Measurements from ENCODE around the gene CYRIA. TPM values are rescaled to one million over a fixed set of nuclear protein-coding genes. Genes with fewer than 3 reads are reported as not detected.
A peak's percentile ranks its signal among the peaks of the same experiment; 100 is the strongest.

CYRIA gene
- total RNA-seq (2021) (183 TPM in 2 replicates), Bru-seq, nascent RNA (percentile 98 among the genes with signal in this experiment), BruChase-seq, experiment 1, labeled RNA remaining after a 2-hour chase (percentile 92 among the genes with signal in this experiment), BruChase-seq, experiment 2, labeled RNA remaining after a 6-hour chase (percentile 92 among the genes with signal in this experiment)
- long read RNA-seq, full-length matches to known transcripts, result 220 of 392 reads
- long read RNA-seq, partial matches to known transcripts, result 31 of 392 reads
- long read RNA-seq, other reads (novel, unspliced or antisense), result 141 of 392 reads

DNA sequence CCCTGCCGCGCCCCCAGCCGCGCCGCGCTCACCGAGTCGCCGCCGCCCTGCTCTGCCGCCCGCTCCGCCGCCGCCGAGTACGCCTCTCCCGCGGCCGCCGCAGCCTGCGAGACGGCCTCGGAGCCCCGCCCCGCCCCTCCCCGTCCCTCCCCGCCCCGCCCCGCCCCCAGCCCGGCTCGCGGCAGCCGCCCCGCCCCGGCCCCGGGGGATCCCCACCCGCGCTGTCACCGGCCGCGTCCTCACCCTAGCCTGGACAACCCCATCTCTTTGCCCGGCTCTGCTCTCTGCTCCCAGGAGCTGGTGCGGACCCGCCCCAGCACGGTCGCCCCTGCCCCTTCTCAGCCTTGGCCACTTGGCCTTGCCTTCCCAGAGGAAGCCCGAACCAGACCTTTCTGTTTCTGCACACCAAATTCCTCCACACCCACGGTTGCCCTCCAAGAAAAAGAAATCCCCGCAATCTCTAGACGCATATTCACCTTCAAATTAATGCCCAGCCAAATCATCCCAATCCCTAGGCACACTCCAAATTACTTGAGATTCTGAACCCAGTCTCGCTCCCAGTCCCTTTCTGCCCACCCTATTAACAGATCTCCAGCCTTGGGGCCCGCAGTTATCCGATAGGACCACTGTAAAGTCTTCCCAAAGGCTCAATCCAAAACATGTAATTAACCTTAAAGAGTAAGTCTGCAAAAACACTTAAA is at the start of gene CYRIA:
Gene CYRIA, minus strand, starts transcription at position 87 of the 701 bp plus-strand sequence. CDS start 77,715 bp downstream, outside the sequence.
- DNase-seq (ENCODE audit: low spot score), result peak; percentile 72
- H3K27ac ChIP-seq (ENCODE audit: low read depth, low read length, poor library complexity, severe bottlenecking), result peak within 1 kb of the TSS; percentile 83
- TF ChIP-seq, protein P1, sequence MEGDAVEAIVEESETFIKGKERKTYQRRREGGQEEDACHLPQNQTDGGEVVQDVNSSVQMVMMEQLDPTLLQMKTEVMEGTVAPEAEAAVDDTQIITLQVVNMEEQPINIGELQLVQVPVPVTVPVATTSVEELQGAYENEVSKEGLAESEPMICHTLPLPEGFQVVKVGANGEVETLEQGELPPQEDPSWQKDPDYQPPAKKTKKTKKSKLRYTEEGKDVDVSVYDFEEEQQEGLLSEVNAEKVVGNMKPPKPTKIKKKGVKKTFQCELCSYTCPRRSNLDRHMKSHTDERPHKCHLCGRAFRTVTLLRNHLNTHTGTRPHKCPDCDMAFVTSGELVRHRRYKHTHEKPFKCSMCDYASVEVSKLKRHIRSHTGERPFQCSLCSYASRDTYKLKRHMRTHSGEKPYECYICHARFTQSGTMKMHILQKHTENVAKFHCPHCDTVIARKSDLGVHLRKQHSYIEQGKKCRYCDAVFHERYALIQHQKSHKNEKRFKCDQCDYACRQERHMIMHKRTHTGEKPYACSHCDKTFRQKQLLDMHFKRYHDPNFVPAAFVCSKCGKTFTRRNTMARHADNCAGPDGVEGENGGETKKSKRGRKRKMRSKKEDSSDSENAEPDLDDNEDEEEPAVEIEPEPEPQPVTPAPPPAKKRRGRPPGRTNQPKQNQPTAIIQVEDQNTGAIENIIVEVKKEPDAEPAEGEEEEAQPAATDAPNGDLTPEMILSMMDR (conservative IDR thresholded peaks at IDR 0.05; ENCODE audit: low read depth, low read length), result no peak
- no peak for TF ChIP-seq EZH2 (IDR thresholded peaks at IDR 0.05; ENCODE audit: borderline replicate concordance, low read depth, low read length, poor library complexity, severe bottlenecking)
- peak within 1 kb of the TSS; percentile 89 for H3K4me3 ChIP-seq (ENCODE audit: low read depth, low read length, poor library complexity, severe bottlenecking)
- no peaks in the 10 kb centered on the region for H3K9me3 ChIP-seq (ENCODE audit: low read depth, low read length, poor library complexity, severe bottlenecking)
- CTCF ChIA-PET, result no interaction called here
- H3K36me3 ChIP-seq (ENCODE audit: insufficient read depth, low read length, poor library complexity, severe bottlenecking), result no peaks in the 10 kb centered on the region
- intact Hi-C loops (cut with micrococcal nuclease; ENCODE audit: unreplicated experiment), result no loop called here
- peaks cover 62% of the 10 kb centered on the region for H3K4me1 ChIP-seq (ENCODE audit: insufficient read depth, low read length, poor library complexity, severe bottlenecking)
- POLR2A ChIA-PET (ENCODE audit: low non-redundant PET), result interaction anchor here (0.6 kb wide), 1 partner anchor 9 kb away, joined by 3 read pairs; no protein-coding TSS in a partner anchor
- no TSS peak for BruUV-seq (replicated peaks)
- H3K27me3 ChIP-seq (replicated peaks; ENCODE audit: insufficient read depth, low read depth, low read length, poor library complexity), result no peaks in the 10 kb centered on the region

DNA sequence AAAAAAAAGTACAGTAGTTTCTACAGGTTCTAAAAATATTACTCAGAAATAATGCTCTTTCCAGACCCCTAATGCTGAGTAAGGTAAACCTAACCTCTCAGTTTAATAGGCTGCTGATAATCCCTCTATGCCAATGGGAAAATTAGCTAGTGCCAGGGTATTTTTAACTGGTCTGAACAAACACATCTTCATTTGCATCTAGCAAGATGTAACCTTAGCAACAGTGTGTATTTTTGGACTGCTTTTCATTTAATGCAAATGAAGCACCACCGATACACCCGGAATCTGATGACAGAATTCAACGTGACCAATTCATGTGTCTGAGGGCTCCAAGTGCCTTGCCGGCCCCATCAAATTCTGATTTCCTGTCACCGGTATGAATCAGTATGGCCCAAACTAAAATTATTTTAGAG is 47.4 kb upstream of the CYRIA start:
- Histone ChIP-seq H3K36me3 (ENCODE audit: insufficient read depth, low read length, poor library complexity, severe bottlenecking) (no peaks in the 10 kb centered on the region), H3K9me3 (ENCODE audit: low read depth, low read length, poor library complexity, severe bottlenecking) (no peaks in the 10 kb centered on the region), H3K4me3 (ENCODE audit: low read depth, low read length, poor library complexity, severe bottlenecking) (no peak overlapping the region), H3K4me1 (ENCODE audit: insufficient read depth, low read length, poor library complexity, severe bottlenecking) (peaks cover 37% of the 10 kb centered on the region), H3K27ac (ENCODE audit: low read depth, low read length, poor library complexity, severe bottlenecking) (no peak overlapping the region), H3K27me3 (replicated peaks; ENCODE audit: insufficient read depth, low read depth, low read length, poor library complexity) (no peaks in the 10 kb centered on the region)
- peak; percentile 54 for DNase-seq (ENCODE audit: low spot score)
- ChIA-PET POLR2A (ENCODE audit: low non-redundant PET) (no interaction called here), CTCF (no interaction called here)
- no peak for TF ChIP-seq EZH2 (IDR thresholded peaks at IDR 0.05; ENCODE audit: borderline replicate concordance, low read depth, low read length, poor library complexity, severe bottlenecking)
- TF ChIP-seq, protein P1 (conservative IDR thresholded peaks at IDR 0.05; ENCODE audit: low read depth, low read length), result no peak
- no TSS peak for BruUV-seq (replicated peaks)
- intact Hi-C loops (cut with micrococcal nuclease; ENCODE audit: unreplicated experiment), result no loop called here

DNA sequence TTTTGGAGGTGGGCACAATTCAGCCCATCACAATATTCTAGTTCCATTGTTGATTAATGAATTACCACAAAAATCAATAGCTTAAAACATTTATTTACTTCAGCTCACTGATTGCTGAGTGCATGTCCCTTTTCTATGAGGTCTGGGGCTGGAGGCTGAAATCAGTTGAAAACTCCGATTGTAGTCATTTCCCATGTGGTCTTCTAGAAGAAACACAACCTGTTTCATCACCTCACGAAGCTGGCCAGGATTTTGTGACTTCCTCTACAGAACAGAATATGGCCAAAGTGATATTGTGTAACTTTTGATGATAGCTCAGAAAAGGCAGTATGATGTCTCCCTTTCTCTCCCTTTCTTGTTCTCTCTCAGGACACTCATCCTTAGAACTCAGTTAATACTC is 44.1 kb upstream of the CYRIA start:
- DNase-seq (ENCODE audit: low spot score), result no peak
- BruUV-seq (replicated peaks), result no TSS peak
- Histone ChIP-seq H3K9me3 (ENCODE audit: low read depth, low read length, poor library complexity, severe bottlenecking) (no peaks in the 10 kb centered on the region), H3K36me3 (ENCODE audit: insufficient read depth, low read length, poor library complexity, severe bottlenecking) (no peaks in the 10 kb centered on the region), H3K4me3 (ENCODE audit: low read depth, low read length, poor library complexity, severe bottlenecking) (no peak overlapping the region), H3K4me1 (ENCODE audit: insufficient read depth, low read length, poor library complexity, severe bottlenecking) (peaks cover 12% of the 10 kb centered on the region), H3K27ac (ENCODE audit: low read depth, low read length, poor library complexity, severe bottlenecking) (no peak overlapping the region), H3K27me3 (replicated peaks; ENCODE audit: insufficient read depth, low read depth, low read length, poor library complexity) (no peaks in the 10 kb centered on the region)
- POLR2A ChIA-PET (ENCODE audit: low non-redundant PET), result no interaction called here
- TF ChIP-seq EZH2 (IDR thresholded peaks at IDR 0.05; ENCODE audit: borderline replicate concordance, low read depth, low read length, poor library complexity, severe bottlenecking), result no peak
- intact Hi-C loops (cut with micrococcal nuclease; ENCODE audit: unreplicated experiment), result no loop called here
- CTCF ChIA-PET, result no interaction called here
